HG03354 (cell line): ENCODE data around the gene SLC4A8.

Experiments used
- ATAC-seq: cut with Tn5 transposase; IDR thresholded peaks from one replicate; pipeline ENCODE4 v1.9.1; 2021; ENCODE audit warnings: mild to moderate bottlenecking; ENCODE audit not compliant: unreplicated experiment, poor library complexity, severe bottlenecking

Gene SLC4A8

DNA sequence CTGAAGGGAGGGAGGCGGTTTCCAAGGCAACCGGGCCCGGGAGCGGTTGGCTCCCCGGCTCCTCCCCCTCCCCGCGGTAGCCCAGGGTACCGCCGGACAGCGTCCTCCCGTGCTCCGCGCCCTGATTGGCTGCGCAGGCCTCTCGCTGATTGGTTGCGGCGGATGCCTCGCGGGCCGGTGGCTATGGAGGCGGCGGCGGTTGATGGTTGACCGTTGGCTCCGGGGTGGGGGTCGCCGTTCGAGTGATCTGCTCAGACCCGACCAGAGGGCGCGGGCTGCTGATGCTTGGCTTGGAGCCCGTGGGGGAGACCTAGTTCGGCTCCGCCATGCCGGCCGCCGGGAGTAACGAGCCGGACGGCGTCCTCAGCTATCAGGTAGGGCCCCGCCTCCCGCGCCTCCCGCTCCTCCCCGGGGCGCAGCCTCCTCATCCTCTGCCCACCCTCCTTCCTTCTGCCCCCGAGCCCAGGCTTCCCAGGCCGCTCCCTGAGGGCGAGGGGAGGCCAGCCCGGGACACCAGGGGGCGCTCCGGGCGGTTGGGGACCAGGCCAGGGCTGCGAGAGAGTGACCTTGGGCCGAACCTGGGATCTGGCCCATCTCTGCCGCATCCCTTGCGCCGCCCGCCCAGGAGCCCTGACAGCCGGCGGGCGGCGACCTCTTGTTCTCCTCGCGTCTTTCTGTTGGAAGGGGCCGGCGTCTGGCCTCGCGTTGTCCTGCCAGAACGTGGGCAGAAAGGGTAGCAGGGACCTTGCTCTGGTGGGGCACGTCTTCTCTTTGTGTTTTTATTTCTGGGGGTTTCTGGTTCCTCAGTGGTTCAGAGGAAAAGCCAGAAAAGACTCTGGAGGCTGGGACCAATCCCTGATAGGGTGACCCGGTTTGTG lies at the start of gene SLC4A8:
SLC4A8 (plus strand) TSS at position 170 of the 878 bp plus-strand sequence; CDS start at position 327, 157 bp downstream.
- peak; percentile 92 for ATAC-seq

DNA sequence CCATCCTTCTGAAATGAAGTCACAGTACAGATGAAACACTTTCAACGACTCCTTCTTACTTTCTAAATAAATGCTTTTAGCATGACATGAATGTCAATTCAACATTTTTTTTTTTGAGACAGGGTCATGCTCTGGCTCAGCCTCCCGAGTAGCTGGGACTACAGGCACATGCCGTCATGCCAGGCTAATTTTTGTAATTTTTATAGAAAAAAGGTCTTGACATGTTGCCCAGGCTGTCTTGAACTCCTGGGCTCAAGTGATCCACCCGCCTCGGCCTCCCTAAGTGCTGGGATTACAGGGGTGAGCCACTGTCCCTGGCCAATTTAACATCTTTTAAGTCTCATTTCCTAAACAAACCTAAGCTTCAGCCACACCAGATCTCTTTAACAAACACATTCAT lies 49.8 kb upstream of the SLC4A8 start:
- no peak for ATAC-seq

DNA sequence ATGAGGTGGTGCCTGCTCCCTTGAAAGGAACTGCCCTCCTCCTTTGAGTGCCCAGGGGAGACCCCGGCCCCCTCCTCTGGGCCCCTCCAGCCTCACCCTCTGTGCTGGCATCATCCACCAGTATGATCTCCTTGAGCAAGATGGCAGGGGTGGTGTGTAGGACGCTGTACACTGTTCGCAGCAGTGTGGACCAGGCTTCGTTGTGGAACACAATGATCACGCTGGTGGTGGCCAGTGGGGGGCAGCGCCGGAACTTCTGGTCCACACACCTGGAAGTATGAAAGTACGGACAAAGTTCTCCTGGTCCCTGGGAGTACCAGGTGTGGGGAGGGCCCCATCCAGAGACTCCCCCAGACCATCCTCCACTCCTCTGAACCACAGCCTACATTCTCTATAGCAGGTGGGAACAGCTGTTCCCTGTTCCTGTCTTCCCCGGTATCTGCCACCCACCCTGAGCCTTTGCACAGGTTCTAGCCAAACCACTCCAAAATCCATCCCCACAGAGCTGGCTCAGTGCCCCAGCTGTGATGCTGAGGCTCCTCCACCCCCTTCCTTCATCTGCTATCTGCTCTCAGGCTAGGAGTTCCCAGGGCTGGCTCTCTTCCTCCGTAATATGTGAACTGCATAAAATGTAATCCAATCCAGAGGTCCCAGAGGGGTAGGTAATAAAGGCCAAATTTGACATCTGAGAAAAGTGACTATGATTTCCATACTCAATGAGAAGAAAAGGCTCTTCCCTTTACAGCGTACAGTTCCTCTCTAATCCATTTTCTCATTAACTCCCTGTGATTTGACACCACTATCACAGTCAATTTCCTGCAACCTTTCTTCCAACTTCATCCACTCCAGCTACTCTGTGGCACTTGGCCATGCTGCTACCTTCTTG lies 47.3 kb upstream of the SLC4A8 start:
- ATAC-seq: no peak

DNA sequence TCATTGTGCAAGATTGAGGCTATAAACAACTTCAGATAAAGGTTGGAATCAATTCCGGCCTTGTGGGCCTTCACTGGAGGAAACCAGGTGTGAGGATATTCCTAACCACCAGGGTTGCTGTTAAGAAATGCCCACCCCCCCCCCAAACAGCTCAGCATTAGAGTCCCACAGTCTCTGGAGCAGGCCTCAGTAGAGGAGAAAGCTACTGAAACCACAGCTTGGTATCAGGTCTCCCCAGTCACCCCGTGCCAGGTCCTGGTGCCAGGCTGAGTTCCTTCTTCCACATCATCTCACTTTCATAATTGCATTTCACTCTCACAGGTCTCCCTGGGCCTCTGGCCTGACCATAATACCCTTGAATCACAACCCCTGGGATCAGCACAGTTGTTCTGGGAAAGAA lies 45.9 kb upstream of the SLC4A8 start:
- ATAC-seq: no peak

DNA sequence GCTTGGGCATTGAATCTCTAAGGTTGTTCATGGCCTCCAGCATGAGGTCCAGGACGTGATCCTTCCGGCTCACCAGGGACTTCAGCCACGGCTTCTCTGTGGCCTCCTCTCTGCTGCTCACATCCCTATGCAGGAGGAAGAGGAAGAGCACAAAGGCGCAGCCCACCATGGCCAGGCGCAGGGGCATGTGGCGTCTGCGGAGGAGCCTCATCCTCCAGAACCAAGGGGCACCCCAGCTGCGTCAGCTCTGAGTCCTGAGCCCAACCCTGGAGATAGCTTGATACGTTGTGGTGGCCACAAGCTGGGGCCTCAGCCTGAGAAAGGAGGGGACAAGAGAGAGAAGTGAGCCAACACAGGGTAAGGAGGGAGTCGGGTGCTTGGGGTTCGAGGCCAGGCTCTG lies 45.1 kb upstream of the SLC4A8 start:
- ATAC-seq: no peak

DNA sequence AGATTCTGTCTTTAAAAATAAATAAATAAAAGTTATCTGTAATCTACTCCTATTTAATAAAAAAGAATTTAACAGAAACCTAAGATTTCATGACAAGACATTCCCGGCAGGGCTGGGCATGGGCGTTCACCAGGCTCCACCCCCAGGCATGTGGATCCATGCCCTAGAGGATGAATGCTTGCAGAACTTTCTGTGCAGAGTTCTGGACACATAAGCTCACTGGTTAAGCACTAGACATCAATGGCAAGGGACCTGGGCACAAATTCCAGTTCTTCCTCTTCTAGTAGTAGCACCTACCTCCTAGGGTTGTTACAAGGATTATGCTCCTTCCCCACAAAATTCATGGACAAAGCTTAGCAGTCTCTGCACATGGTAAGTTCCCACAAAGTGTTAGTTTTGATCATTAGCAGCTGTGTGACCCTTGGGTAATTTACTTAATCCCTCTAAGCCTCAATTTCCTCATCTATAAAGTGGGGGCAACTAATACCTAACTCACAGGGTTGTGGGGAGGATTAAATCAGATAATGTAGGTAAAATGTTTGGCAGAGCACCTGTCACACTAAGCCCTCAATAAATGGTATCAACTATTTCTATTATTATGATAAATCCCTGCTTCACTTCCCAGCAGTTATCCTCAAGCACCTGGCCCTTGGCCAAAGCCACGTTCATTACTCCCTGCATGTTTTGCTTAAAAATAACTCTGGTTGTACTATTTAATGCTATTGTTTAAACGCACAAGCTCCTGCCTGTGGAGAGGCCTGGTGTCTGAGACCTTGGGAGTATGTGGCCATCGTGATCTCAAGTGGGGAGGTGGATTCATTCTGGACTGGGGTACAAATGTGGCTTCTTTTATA lies 43.2 kb upstream of the SLC4A8 start:
- ATAC-seq: no peak

DNA sequence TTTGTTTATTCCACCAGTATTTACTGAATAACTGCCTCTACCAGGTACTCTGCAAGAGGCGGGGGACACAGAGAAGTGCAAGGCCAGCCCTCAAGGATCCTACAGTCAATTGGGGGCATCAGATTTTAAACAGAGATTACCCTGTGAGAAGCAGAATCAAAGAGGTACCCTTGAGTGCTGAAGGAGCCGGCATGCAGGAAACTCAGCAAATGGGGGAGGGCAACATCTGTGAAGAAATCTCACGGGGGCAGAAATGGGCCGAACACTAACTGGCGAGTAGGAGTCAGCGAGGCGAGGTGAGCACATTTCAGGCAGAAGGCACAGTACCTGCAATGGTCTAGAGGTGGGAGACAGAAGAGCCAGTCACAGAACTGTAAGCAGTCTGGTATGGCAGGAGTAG lies 42.5 kb upstream of the SLC4A8 start:
- ATAC-seq: no peak

DNA sequence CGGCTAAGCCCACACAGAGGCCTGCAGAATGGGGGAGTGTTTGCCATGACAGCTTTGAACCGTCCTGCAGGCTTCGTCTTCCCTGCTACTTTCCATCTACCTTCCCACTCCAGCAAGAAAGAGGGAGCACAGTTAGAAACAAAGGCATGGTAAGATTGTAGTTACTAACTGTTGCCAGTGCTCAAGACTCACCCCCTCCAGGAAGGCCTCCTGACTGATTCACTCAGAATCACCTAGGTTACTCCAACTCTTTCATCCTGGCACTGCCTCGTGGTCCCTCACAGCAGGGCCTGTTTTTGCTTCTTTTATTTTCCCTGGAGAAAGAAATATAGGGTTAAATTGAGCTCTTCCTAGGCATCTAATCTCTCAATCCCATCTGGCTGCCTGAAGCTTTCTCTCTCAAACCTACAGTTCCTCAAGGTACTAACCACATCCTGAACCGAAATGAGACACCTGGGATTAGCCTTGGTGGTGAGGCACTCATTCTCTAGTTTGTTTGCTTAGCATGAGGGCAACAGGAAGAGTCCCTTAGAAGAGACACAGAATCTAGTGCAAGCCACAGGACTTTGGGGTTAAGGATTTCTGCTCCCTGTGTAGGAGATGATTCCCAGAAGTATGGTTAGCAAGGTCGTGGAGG lies 41.2 kb upstream of the SLC4A8 start:
- no peak for ATAC-seq

DNA sequence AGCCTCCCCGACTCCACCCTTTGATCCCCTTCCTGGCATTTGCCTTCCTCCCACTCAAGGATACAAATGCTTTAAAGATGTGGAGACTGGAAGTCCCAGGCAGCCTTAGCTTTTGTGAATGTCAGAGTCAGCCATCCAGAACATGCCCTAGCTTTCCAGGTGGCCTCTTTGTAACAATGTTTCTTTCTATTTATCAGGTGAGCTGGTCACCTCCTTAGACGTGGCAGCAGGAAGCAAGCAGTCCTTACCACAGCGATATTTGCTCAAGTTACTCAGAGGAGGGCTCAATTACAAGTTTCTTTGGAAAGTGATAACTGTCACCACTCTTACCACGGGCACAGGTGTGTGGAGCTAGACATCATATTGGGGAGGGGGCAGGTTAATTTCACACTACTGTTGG lies 38.3 kb upstream of the SLC4A8 start:
- ATAC-seq: no peak

DNA sequence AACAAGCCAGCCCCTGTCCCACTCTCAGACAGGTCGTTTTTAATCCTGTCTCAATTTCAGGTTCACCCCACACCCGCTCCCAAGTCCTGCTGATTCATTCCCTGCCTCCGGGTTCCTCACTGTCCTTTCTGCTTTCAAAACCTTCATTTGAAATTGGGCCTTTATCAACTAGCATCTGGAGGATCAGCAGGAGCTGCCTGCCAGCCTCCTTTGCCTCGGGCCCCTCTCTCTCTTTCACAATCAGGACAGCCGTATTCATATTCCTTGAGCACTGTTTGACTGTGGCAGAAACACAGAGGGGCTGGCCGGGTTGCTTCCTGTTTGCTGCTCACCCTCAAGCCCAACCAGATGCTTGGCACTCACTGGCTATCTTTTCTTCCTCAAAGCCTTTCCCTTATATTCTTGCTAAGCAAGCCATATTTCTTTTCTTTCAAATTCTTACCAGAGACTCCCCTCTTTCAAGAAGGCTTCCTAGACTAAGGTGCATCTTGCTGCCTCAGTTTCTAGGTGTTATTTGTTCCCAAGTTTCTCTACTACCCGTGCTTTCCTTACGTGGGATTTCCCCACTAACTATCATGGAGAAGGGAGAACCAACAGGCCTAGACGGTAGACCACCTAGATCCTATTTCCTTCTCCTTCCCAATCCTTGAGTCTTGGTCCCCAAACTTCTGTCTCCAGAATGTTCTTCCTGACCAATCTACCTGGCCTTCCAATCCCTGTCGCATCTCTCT lies 36.4 kb upstream of the SLC4A8 start:
- ATAC-seq: no peak

DNA sequence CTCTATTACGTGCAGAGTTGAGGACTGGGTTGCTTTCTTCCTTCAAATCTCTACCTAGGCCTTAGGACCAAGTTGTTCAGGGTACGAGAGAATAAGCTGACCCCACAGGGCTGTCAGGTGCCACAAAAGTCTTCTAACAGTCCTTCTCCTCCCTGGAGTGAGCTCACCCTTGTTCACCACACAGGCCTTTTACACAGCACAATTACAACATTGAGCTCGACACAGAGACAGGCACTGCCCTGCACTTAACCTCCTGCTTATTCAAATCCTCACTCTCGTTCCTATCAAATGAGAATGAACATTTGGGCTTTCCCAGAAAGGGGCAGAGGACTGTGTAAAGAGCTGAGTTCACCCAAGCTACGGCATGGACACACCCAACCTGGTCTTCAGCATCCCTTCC lies 35.8 kb upstream of the SLC4A8 start:
- ATAC-seq: no peak

DNA sequence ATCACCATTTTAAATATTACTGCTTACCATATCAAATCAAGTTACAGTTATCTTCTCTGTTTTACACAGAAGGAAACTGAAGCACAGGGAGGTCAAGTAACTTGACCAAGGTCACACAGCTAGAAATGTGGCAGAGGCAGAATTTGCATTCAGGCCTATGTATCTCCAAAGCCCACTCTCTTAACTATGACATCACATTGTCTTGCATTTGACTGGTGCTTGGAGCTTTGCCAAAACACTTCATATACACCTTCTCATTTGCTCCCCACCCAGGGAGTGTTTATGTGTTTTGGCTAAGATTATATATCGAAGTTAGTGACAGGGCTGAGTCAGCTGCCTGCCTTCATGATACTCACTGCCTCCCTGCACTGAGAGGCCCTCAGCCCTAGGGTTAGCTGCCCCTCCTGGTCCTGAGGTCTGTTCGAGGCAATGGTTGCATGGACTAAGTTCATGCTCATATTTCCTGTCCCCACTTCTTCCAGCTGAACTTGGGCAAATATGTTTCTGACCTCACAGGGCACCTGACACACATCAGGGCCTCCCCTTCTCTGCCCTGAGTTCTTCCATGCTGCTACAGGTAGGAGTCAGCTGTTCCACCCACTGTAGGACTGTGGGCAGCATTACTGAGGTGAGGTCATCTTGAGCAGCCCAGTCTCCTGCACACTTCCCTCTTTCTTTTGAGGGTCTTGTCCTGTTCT lies 35.2 kb upstream of the SLC4A8 start:
- ATAC-seq: no peak

DNA sequence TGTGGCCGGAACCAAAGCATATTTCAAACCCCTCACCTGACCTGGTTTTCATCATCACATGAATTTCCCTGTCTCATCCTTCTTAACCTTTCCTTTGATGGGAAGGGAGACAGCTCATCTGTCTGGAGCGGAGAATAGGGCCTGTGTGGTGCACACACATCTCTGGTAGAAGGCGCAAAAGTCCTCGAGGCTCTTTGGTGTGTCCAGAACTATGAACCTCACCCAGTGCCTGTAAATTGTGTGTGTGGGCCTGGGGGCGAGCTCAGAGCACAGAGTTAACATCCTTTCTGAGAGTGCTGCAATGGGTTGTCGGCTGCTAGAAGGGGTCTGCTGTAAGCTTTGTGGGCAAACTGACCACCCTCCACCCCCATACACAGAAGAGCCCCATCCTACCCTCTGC lies 34.2 kb upstream of the SLC4A8 start:
- ATAC-seq: no peak

DNA sequence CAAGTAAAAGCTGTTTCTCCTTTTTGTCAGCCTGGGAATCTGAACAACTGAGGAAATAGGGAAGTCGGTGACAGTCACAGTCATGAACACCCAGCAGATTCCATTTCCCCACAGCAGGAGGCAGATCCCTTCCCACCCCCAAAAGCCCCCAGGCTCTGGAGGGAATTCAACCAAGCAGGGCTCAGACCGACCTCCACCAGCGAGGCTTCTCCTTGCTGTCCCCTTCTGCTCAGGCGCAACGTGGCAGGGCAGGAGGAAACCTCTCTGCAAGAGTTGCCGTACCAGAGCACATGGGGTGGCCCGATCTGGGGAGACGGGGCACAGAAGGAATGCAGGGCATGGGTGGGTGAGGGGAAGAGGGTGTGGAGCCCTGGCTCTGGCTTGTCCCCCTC lies 33.7 kb upstream of the SLC4A8 start:
- ATAC-seq: peak; percentile 18

DNA sequence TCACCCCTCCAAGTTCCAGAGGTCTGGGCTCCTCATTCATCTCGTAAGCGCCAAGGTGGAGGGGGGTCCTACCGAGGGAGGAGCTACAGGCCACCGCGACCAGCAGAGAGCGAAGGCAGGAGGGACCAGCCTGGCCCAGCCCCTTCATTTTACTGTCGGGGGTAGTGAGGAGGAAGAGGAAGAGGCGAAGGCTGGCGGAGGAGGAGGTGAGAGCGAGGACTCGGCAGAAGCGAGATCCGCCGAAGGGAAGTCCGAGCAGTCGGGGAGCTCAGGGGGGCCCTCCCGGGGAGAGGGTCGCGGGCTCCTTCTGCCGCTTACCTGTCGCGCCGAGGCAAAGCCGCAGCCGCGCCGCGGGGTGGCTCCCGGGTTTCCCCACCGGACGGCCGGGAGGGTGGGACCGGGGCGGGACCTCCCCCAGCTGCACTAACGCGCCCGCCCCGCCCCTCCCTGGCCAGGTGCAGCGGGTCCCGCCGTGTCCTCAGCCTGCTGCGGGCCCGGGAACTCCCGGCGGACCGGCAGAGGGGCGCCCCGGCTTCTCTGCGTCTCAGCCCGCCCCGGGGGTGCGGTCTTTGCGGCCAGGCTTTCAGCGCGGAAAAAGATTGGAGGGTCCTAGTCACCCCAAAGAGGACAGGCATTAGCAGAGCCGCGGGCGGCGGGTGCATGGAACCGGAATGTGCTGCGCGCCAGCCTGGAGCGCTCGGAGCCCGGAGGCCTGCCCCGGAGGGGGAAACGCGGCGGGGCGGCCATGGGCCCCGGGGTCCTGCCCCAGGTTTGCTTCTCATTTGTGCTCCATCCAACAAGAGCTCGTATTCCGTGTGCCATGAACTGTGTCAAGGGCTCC lies 33.1 kb upstream of the SLC4A8 start, which contains the start of gene GALNT6:
GALNT6 (minus strand) TSS at position 124 of the 841 bp plus-strand sequence. CDS start 11,625 bp downstream, outside the sequence.
- ATAC-seq: peak; percentile 59

DNA sequence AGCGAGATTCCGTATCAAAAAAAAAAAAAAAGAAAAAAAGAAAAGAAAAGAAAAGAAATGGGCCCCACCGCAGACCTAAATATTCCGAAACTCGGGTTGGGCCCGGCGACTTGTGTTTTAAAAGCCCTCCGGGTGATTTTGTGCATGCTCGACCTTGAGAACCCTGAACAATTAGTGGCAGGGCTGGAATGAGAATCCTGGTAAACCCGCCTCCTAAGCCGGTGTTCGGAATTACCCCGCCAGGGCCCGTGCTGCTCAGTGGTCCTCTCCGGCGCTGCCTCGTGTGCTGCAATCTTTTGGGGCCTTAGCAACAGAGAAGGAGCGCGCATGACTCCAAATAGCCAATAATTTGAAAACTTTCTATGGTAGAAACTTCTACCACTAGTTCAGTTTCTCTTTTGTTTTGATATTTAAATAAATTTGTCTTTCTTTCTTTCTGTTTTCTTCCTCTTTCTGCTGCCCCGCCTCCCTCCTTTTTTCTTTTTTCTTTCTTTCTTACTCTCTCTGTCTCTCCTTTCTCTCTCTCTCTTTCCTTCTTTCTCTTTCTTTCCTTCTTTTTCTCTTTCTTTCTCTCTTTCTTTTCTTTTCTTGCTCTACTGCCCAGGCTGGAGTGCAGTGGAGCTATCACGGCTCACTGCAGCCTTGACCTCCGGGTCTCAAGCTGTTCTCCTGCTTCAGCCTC lies 31.9 kb upstream of the SLC4A8 start:
- ATAC-seq: peak; percentile 27
